Measurements from ENCODE around the gene GRM2. TPM values are rescaled to one million over a fixed set of nuclear protein-coding genes. Genes with fewer than 3 reads are reported as not detected.

The GRM2 gene
- total and polyA plus RNA-seq, 2 of the 8 experiments (the other 6 are each of a cell fraction or from before 2014, with no cell fraction given): 3.9 to 10.5 TPM

GRCh38 chr3:51688206-51688600, 18.7 kb upstream of the GRM2 start (continued):
- TF ChIP-seq, protein P1, sequence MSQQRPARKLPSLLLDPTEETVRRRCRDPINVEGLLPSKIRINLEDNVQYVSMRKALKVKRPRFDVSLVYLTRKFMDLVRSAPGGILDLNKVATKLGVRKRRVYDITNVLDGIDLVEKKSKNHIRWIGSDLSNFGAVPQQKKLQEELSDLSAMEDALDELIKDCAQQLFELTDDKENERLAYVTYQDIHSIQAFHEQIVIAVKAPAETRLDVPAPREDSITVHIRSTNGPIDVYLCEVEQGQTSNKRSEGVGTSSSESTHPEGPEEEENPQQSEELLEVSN (IDR thresholded peaks at IDR 0.05): no peak
- TF ChIP-seq CHD2 (IDR thresholded peaks at IDR 0.05; ENCODE audit: low read length) (no peak), YY1 (IDR thresholded peaks at IDR 0.05; ENCODE audit: low read depth, low read length) (no peak), GTF2F1 (IDR thresholded peaks at IDR 0.05; ENCODE audit: borderline replicate concordance, low read depth, low read length) (no peak)

All from H1 (cell line).